BLaER1 treated with 17β-estradiol and CSF1 and Interleukin-3, amounts not matched to agents 10 nM and 100 nM (cell line): ENCODE measurements around the gene PITPNM3.
A peak's percentile ranks its signal among the peaks of the same experiment; 100 is the strongest.

Experiments used
- H3K27ac ChIP-seq, 11 experiments: shearing (Covaris generic); formaldehyde crosslinking; 2 replicates each; pipeline ENCODE4 v1.8.1; 2022
- H3K27me3 ChIP-seq, 11 experiments: shearing (Covaris generic); formaldehyde crosslinking; 2 replicates each; pipeline ENCODE4 v1.8.1; 2022
- H3K36me3 ChIP-seq, 11 experiments: shearing (Covaris generic); formaldehyde crosslinking; 2 replicates each; pipeline ENCODE4 v1.8.1; 2022
- H3K4me1 ChIP-seq, 10 experiments: shearing (Covaris generic); formaldehyde crosslinking; 2 replicates each; pipeline ENCODE4 v1.8.1; 2022
- H3K4me2 ChIP-seq, 11 experiments: shearing (Covaris generic); formaldehyde crosslinking; 2 replicates each; pipeline ENCODE4 v1.8.1; 2022
- H3K4me3 ChIP-seq, 10 experiments: shearing (Covaris generic); formaldehyde crosslinking; 2 replicates each; pipeline ENCODE4 v1.8.1; 2022
- H3K9ac ChIP-seq, 11 experiments: shearing (Covaris generic); formaldehyde crosslinking; 2 replicates each; pipeline ENCODE4 v1.8.1; 2022
- H3K9me3 ChIP-seq, 11 experiments: shearing (Covaris generic); formaldehyde crosslinking; replicated peaks in 1 of 11; 2 replicates each; pipeline ENCODE4 v1.8.1; 2022
- H4K20me1 ChIP-seq, 11 experiments: shearing (Covaris generic); formaldehyde crosslinking; 2 replicates each; pipeline ENCODE4 v1.8.1; 2022
- Cebpa-rat ChIP-seq, 11 experiments: shearing (Covaris generic); IDR thresholded peaks; 2 replicates each; pipeline ENCODE4 v1.8.1; 2022

Gene PITPNM3

DNA sequence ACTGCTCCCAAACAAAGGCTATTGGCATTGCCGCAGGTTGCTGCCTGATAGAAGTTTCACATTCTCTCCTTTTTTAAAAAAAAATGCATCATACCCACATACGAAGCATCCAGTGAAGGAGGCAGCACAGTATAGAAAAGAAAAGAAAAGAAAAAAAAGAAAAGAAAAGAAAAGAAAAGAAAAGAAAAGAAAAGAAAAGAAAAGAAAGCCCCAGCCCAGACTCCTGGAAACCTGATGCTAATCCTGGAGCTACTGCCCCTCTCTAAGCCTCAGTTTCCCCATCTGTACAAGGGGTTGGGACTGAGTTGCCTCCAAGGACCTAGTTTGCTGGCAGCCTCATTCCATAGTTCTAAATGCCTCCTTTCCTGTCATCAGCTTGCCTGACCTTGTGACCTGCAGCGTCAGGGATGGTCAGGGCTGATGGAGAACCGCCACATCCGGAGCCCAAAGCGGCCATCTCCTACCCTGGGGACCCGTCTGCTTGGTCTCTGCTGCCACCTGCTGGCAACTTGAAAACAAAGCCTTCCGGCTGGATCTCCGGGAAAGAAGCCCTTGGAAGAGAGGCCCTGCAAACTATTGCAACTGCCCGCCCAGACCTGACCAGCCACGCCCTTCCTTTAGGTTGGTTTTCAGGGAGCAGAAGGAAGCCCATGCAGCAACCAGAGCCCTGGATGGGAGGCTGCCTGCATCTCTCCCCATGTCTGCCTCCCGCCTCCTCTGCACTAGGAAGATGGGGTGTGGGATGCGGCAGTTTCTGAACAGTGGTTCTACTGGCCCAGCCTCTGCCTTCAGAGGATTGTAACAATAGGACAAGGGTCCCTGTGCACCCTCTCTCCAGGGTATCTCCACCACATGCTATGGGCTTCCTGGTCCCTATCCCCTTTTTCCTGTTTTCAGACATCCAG lies 134.4 kb downstream of the PITPNM3 start:
- no peak for TF ChIP-seq Cebpa-rat (IDR thresholded peaks at IDR 0.05)
- H3K4me1 ChIP-seq, result peaks cover 3 to 34% (median 19%) of the 10 kb centered on the region in 10 experiments
- H3K36me3 ChIP-seq, result no peaks in the 10 kb centered on the region
- H3K9ac ChIP-seq, result no peak overlapping the region
- H3K4me3 ChIP-seq, result no peak overlapping the region
- H3K9me3 ChIP-seq, result no peaks in the 10 kb centered on the region
- H4K20me1 ChIP-seq, result peaks cover 0 to 48% (median 3%) of the 10 kb centered on the region in 11 experiments; a peak in 10 of 22 replicates
- no peak overlapping the region for H3K27ac ChIP-seq
- peak overlapping the region in 1 of 11 experiments; percentile 31; a peak in 2 of 22 replicates for H3K4me2 ChIP-seq
- H3K27me3 ChIP-seq, result peaks cover 0 to 65% (median 10%) of the 10 kb centered on the region in 11 experiments; a peak in 13 of 22 replicates

DNA sequence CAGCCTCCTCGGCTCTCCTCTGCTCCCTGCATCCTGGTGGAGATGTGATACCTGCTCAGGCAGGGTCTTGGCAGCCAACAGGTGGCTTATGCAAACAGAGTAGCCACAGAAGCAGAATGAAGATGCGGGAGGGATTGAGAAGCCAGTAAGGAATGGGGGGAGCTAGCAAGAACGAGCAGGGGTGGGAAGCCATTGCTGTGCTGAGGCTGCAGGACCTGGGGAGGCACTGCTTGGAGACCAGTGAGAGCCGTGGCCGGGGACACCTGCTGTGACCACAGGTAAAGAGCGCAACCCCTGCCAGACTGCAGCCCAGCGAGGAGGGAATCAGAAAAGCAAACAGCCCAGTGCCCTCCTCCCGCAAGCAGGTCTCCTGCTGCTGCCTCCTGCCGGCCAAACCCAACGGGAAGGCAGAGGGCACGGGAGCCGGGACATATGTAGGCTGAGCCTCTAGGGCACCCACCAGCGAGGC lies 136.1 kb downstream of the PITPNM3 start:
- Histone ChIP-seq H3K27ac (no peak overlapping the region), H3K27me3 (peaks cover 0 to 47% (median under 1%) of the 10 kb centered on the region in 11 experiments; a peak in 11 of 22 replicates), H3K36me3 (no peaks in the 10 kb centered on the region), H3K9ac (no peak overlapping the region), H4K20me1 (peaks cover 0 to 47% (median 0%) of the 10 kb centered on the region in 11 experiments; a peak in 8 of 22 replicates), H3K4me1 (peaks cover 0 to 19% (median 5%) of the 10 kb centered on the region in 10 experiments; a peak in 14 of 20 replicates), H3K4me3 (no peak overlapping the region), H3K4me2 (no peak overlapping the region), H3K9me3 (no peaks in the 10 kb centered on the region)
- TF ChIP-seq Cebpa-rat (IDR thresholded peaks at IDR 0.05), result no peak

DNA sequence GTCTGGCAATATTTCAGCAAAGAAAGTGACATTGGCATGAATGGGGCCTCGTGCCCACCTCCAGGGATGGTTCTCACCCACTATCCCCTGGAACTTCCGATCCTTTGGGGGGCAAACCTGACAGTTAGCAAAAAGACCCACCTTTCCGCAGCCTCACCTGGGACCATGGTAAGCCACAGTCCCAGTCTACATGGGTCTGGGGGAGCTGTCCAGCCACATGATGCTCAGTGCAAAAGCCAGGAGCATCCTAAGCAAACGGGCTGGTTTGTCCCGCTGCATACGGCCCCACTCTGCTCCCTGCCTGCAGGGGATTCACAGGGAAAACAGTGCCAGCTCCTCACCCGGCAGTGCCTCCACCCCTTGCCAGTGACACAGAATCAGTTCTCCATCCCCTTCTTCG lies 140.7 kb downstream of the PITPNM3 start:
- TF ChIP-seq Cebpa-rat (IDR thresholded peaks at IDR 0.05), result no peak
- Histone ChIP-seq H3K9ac (no peak overlapping the region), H3K36me3 (no peaks in the 10 kb centered on the region), H3K27ac (no peak overlapping the region), H3K27me3 (peaks cover 0 to 9% (median 0%) of the 10 kb centered on the region in 11 experiments; a peak in 3 of 22 replicates), H3K4me2 (no peak overlapping the region), H3K4me1 (no peaks in the 10 kb centered on the region), H4K20me1 (peaks cover 0 to 33% (median 0%) of the 10 kb centered on the region in 11 experiments; a peak in 6 of 22 replicates), H3K9me3 (no peaks in the 10 kb centered on the region), H3K4me3 (no peak overlapping the region)

DNA sequence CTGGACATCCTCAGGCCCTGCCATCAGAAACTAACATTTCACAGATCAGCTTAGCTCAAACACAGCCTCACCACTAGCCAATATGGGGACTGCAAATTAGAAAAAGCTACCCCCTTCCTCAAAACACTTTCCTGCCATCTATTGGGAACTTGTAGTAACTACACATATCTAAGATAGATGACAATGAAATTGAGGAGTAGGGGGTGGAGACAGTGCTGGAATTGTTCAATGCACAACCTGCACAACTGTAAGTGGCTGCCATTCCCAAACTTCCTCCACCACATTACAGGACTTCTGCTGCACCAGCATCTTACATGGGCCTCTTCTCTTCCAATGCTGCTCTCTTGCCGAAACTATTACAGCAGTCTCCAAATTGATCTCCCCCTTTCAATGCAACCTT lies 143.3 kb downstream of the PITPNM3 start:
- peaks cover 0 to 33% (median 0%) of the 10 kb centered on the region in 11 experiments; a peak in 5 of 22 replicates for H4K20me1 ChIP-seq
- H3K4me1 ChIP-seq, result no peaks in the 10 kb centered on the region
- no peaks in the 10 kb centered on the region; a peak in 1 of 22 replicates for H3K27me3 ChIP-seq
- no peaks in the 10 kb centered on the region for H3K9me3 ChIP-seq
- TF ChIP-seq Cebpa-rat (IDR thresholded peaks at IDR 0.05), result no peak
- H3K4me2 ChIP-seq, result no peak overlapping the region
- H3K27ac ChIP-seq, result no peak overlapping the region
- no peak overlapping the region for H3K9ac ChIP-seq
- no peaks in the 10 kb centered on the region for H3K36me3 ChIP-seq
- no peak overlapping the region for H3K4me3 ChIP-seq

DNA sequence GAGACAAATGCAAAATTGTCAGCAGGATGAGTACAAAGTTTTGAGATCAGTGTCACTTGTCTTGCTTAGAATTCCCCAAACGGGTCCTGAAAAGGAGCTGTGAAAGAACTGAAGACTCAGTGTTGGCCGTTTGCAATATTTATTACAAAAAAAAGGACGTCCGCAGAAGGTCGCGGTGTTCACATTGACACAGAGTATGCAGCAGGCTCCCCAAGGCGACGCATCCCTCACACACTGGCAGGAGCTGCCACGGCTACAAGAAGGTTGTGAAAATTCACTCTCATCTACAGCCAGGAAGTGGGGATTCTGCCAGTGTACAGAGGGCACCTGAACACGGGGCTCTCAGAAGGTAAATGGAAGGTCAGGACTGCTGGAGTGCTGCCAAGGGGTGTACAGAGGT lies 147.6 kb downstream of the PITPNM3 start:
- Histone ChIP-seq H3K4me3 (no peak overlapping the region), H3K9ac (no peak overlapping the region), H3K27me3 (no peaks in the 10 kb centered on the region), H3K4me2 (no peak overlapping the region), H4K20me1 (peaks cover 0 to 6% (median 0%) of the 10 kb centered on the region in 11 experiments; a peak in 4 of 22 replicates), H3K9me3 (no peaks in the 10 kb centered on the region), H3K27ac (no peak overlapping the region), H3K36me3 (no peaks in the 10 kb centered on the region), H3K4me1 (no peaks in the 10 kb centered on the region)
- no peak for TF ChIP-seq Cebpa-rat (IDR thresholded peaks at IDR 0.05)

DNA sequence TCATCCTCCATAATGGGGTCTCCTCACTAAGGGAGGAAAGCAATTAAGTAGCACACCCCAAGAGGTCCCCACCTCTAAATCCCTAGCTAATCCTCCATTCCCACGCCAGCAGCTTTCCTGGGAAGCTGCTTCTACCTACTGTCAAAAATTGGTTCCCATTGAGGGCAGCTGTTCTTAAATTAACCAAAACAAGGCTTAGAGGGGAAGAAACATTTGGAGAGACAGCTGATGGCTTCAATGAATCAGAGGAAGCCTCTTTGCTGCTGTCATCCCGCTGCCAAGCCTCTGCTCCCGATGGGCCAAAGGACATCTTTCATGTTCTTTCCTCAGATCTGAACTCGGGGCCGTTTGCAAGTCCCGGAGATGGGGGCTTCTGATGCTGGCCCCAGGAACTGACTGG lies 148.1 kb downstream of the PITPNM3 start:
- TF ChIP-seq Cebpa-rat (IDR thresholded peaks at IDR 0.05), result no peak
- H4K20me1 ChIP-seq, result peaks cover 0 to 1% (median 0%) of the 10 kb centered on the region in 11 experiments; a peak in 2 of 22 replicates
- H3K27ac ChIP-seq, result no peak overlapping the region
- H3K9ac ChIP-seq, result no peak overlapping the region
- H3K4me1 ChIP-seq, result no peaks in the 10 kb centered on the region
- no peak overlapping the region for H3K4me3 ChIP-seq
- H3K4me2 ChIP-seq, result no peak overlapping the region
- H3K27me3 ChIP-seq, result no peaks in the 10 kb centered on the region
- H3K9me3 ChIP-seq, result no peaks in the 10 kb centered on the region
- no peaks in the 10 kb centered on the region for H3K36me3 ChIP-seq

DNA sequence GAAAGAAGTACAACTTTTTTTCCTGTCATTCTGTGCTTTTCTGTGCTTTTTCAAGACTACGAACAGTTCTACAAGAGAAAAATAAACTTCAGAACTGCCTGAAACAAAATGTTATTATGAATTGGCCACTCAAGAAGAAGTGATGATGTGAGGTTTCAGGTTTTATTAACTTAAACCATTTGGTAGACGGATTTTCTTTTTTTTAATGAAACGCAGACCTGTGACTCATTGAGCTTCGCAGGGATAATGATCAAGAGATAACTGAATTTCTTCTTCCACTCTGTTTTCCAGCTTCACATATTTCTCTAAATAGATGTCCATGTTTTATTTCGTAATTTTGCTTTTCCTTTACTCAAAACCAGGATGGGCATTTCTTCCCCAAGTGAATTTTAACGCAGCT lies 154.1 kb downstream of the PITPNM3 start:
- Histone ChIP-seq H3K36me3 (no peaks in the 10 kb centered on the region), H3K4me1 (no peaks in the 10 kb centered on the region), H3K27me3 (no peaks in the 10 kb centered on the region), H3K9me3 (peaks cover 0 to 25% (median 8%) of the 10 kb centered on the region in 11 experiments; a peak in 9 of 22 replicates), H3K27ac (no peak overlapping the region), H4K20me1 (no peaks in the 10 kb centered on the region), H3K4me3 (no peak overlapping the region), H3K9ac (no peak overlapping the region), H3K4me2 (no peak overlapping the region)
- no peak for TF ChIP-seq Cebpa-rat (IDR thresholded peaks at IDR 0.05)
